GM12878 (cell line): ENCODE data around the gene C4orf33. TPM values are rescaled to one million over a fixed set of nuclear protein-coding genes. Genes with fewer than 3 reads are reported as not detected.

Source experiments
- ATAC-seq: fragments of 200-7000 bp; cut with Tn5 transposase; 3 replicates; pipeline ENCODE4 v1.9.1; 2020; ENCODE audit warnings: mild to moderate bottlenecking, moderate library complexity
- BruUV-seq: library from RNA; stranded (reverse); fragments of 400-500 nt; replicated peaks from 2 replicates; lab custom pipeline; 2021; lab: Mats Ljungman, UMichigan
- CTCF ChIA-PET: fragments of 300-600 bp; sonication (Branson Sonifier 250); formaldehyde crosslinking; extraction: SDS; loops from one replicate; lab custom pipeline; 2021; ENCODE audit warnings: inconsistent platforms; lab: Yijun Ruan, JAX
- POLR2A ChIA-PET: fragments of 350-600 bp; formaldehyde crosslinking; extraction: SDS; loops from one replicate; lab custom pipeline; 2021; ENCODE audit warnings: inconsistent platforms; lab: Charles Lee
- RAD21 ChIA-PET: fragments of 300-600 bp; sonication (Branson Sonifier 250); formaldehyde crosslinking; loops from one replicate; lab custom pipeline; 2023; ENCODE audit warnings: antibody characterized with exemption; ENCODE audit not compliant: unreplicated experiment; lab: Charles Lee
- SMC1A ChIA-PET: fragments of 300-600 bp; sonication (Branson Sonifier 250); formaldehyde crosslinking; loops from one replicate; lab custom pipeline; 2023; ENCODE audit not compliant: unreplicated experiment, uncharacterized antibody; lab: Charles Lee
- DNase-seq: peaks from one replicate; pipeline ENCODE4 v3.0.0-alpha.2; 2011; ENCODE audit warnings: low read depth, low spot score
- FAIRE-seq: peaks from 3 replicates; lab custom pipeline; 2011; peaks lifted over from hg19 to GRCh38; lab: Jason Lieb, UNC
- H2AFZ ChIP-seq: 2 replicates; pipeline ENCODE4 v1.6.0; 2011; ENCODE audit warnings: low read depth, low read length, control low read depth; ENCODE audit not compliant: control insufficient read depth
- H3K27ac ChIP-seq: 2 replicates; pipeline ENCODE4 v1.5.1; 2011; ENCODE audit warnings: control low read depth; ENCODE audit not compliant: control insufficient read depth, insufficient read depth
- H3K27me3 ChIP-seq, 2 experiments: replicated peaks in 1 of 2; 2 replicates each; pipeline versions ENCODE4 v1.6.0 to v1.6.1; 2011; ENCODE audit warnings: low read length in 1 of 2; ENCODE audit not compliant: control insufficient read depth in 2 of 2, insufficient read depth in 2 of 2
- H3K36me3 ChIP-seq, 2 experiments: 2 replicates each; pipeline ENCODE4 v1.5.1; 2011; ENCODE audit warnings: low read length in 1 of 2; ENCODE audit not compliant: control insufficient read depth in 2 of 2, insufficient read depth in 2 of 2
- H3K4me1 ChIP-seq: 2 replicates; pipeline ENCODE4 v1.6.1; 2011; ENCODE audit warnings: mild to moderate bottlenecking, low read length, moderate library complexity, mixed read lengths; ENCODE audit not compliant: control insufficient read depth, insufficient read depth
- H3K4me2 ChIP-seq: 2 replicates; pipeline ENCODE4 v1.6.0; 2011; ENCODE audit warnings: control low read depth; ENCODE audit not compliant: control insufficient read depth, insufficient read depth
- H3K4me3 ChIP-seq: fragments of 200-600 bp; sonication (generic); 2 replicates; pipeline ENCODE4 v1.5.1; 2016
- H3K79me2 ChIP-seq: 2 replicates; pipeline ENCODE4 v1.6.0; 2011; ENCODE audit warnings: low read length; ENCODE audit not compliant: control insufficient read depth, insufficient read depth
- H3K9ac ChIP-seq: 2 replicates; pipeline ENCODE4 v1.8.0; 2011; ENCODE audit warnings: low read length, control low read depth, mixed read lengths; ENCODE audit not compliant: control insufficient read depth, insufficient read depth
- H3K9me3 ChIP-seq: replicated peaks from 3 replicates; pipeline ENCODE4 v1.5.1; 2011; ENCODE audit warnings: mild to moderate bottlenecking, low read length; ENCODE audit not compliant: control insufficient read depth, insufficient read depth
- H4K20me1 ChIP-seq: 2 replicates; pipeline ENCODE4 v1.6.0; 2011; ENCODE audit not compliant: control insufficient read depth, insufficient read depth
- BCL11A ChIP-seq: IDR thresholded peaks from 2 replicates; pipeline ENCODE4 v1.6.1; 2011; ENCODE audit warnings: low read depth, low read length
- BRCA1 ChIP-seq: IDR thresholded peaks from 2 replicates; pipeline ENCODE4 v1.6.1; 2011; ENCODE audit warnings: low read depth, low read length, improper control_type of control experiment
- CBX5 ChIP-seq: sonication (generic); IDR thresholded peaks from 2 replicates; pipeline ENCODE4 v1.6.1; 2016; ENCODE audit warnings: low read depth, moderate library complexity, mild to moderate bottlenecking, inconsistent platforms
- CHD2 ChIP-seq: IDR thresholded peaks from 2 replicates; pipeline ENCODE4 v1.6.1; 2011; ENCODE audit warnings: low read depth, low read length, improper control_type of control experiment, borderline replicate concordance
- EED ChIP-seq: sonication (generic); IDR thresholded peaks from 2 replicates; pipeline ENCODE4 v1.6.1; 2016; ENCODE audit warnings: antibody characterized with exemption, low read depth
- EP300 ChIP-seq, 2 experiments: fragments of 150-350 bp in 1 of 2; IDR thresholded peaks; 2 replicates each; pipeline ENCODE4 v1.6.1; 2011 to 2012; ENCODE audit warnings: low read depth in 2 of 2, low read length in 2 of 2, borderline replicate concordance in 1 of 2, improper control_type of control experiment in 1 of 2, inconsistent platforms in 1 of 2; ENCODE audit not compliant: control insufficient read depth in 1 of 2
- EZH2 ChIP-seq: IDR thresholded peaks from 2 replicates; pipeline ENCODE4 v1.6.1; 2012; ENCODE audit warnings: low read depth, mild to moderate bottlenecking, control low read depth, inconsistent platforms, low read length, borderline replicate concordance; ENCODE audit not compliant: control insufficient read depth
- HDAC6 ChIP-seq: fragments of 200-600 bp; sonication (generic); IDR thresholded peaks from one replicate; pipeline ENCODE4 v1.8.0; 2017; ENCODE audit warnings: antibody characterized with exemption; ENCODE audit not compliant: unreplicated experiment
- JUND ChIP-seq: IDR thresholded peaks from 2 replicates; pipeline ENCODE4 v1.6.1; 2012; ENCODE audit warnings: low read depth, mild to moderate bottlenecking, low read length, improper control_type of control experiment, moderate library complexity
- MTA3 ChIP-seq: IDR thresholded peaks from 2 replicates; pipeline ENCODE4 v1.6.1; 2012; ENCODE audit warnings: low read length, inconsistent platforms, borderline replicate concordance
- PAX8 ChIP-seq: fragments of 450-650 bp; IDR thresholded peaks from 2 replicates; pipeline ENCODE4 v1.6.1; 2017; ENCODE audit warnings: mild to moderate bottlenecking, moderate library complexity
- RAD51 ChIP-seq: fragments of 450-650 bp; IDR thresholded peaks from 2 replicates; pipeline ENCODE4 v1.6.1; 2016; ENCODE audit warnings: moderate library complexity, mild to moderate bottlenecking, inconsistent platforms
- RCOR1 ChIP-seq: conservative IDR thresholded peaks from 2 replicates; pipeline ENCODE4 v1.6.1; 2012; ENCODE audit warnings: low read depth, low read length, improper control_type of control experiment
- RFX5 ChIP-seq: IDR thresholded peaks from 2 replicates; pipeline ENCODE4 v1.6.1; 2011; ENCODE audit warnings: low read depth, low read length, improper control_type of control experiment
- SUPT20H ChIP-seq: IDR thresholded peaks from 2 replicates; pipeline ENCODE4 v1.6.1; 2011; ENCODE audit warnings: low read depth, mild to moderate bottlenecking, low read length, moderate library complexity, borderline replicate concordance; ENCODE audit not compliant: control insufficient read depth
- ZSCAN29 ChIP-seq: fragments of 450-650 bp; IDR thresholded peaks from 2 replicates; pipeline ENCODE4 v1.6.1; 2017; ENCODE audit warnings: mild to moderate bottlenecking, moderate library complexity
- WGBS: methylation state at CpG from one replicate; pipeline ENCODE4 v1.1.6; 2016; ENCODE audit warnings: low lambda C conversion rate; ENCODE audit not compliant: insufficient replicate concordance, insufficient coverage; ENCODE audit errors: missing lambda C conversion rate; 5-methylcytosine and 5-hydroxymethylcytosine counted together
- in situ Hi-C: fragments of 300-500 bp; cut with MboI; formaldehyde crosslinking; loops from 9 replicates; pipeline ENCODE4 v1.14.3; 2018; ENCODE audit warnings: mixed read lengths
- intact Hi-C: fragments of 100-400 bp; cut with micrococcal nuclease; formaldehyde crosslinking; loops from one replicate; pipeline ENCODE4 v1.14.2; 2022; ENCODE audit not compliant: unreplicated experiment
- polyA plus RNA-seq, 11 experiments: library from polyadenylated mRNA; depleted of rRNA in 4 of 11; unstranded in 6 of 11; stranded (reverse) in 5 of 11; fragments of >200 nt; fragmentation: Nextera tagmentation in 4 of 11; fragmentation: Illumina TruSeq in 1 of 11; extraction: Ambion mirVana in 4 of 11; extraction: Trizol in 1 of 11; gene quantifications; 1 replicate in 1 of 11; 2 replicates in 10 of 11; pipeline versions ENCODE4 v1.2.1 to v1.2.3, GENCODE V29; 2011 to 2016; ENCODE audit warnings: inconsistent platforms in 2 of 11, missing spikeins in 2 of 11, low read depth in 1 of 11
- total RNA-seq, 4 experiments: library from RNA; depleted of rRNA in 3 of 4; stranded (reverse); fragments of >200 nt in 3 of 4; fragmentation: Illumina TruSeq in 1 of 4; extraction: Trizol in 1 of 4; gene quantifications; 2 replicates each; pipeline versions ENCODE4 v1.2.1 to v1.2.3, GENCODE V29; 2013 to 2021
- TF ChIP-seq, protein P1 (sequence below): IDR thresholded peaks from 2 replicates; pipeline ENCODE4 v1.6.1; 2011; ENCODE audit warnings: low read depth, low read length, improper control_type of control experiment, borderline replicate concordance
- TF ChIP-seq, protein P2 (sequence below): IDR thresholded peaks from 2 replicates; pipeline ENCODE4 v1.6.1; 2011; ENCODE audit warnings: mild to moderate bottlenecking, low read depth, low read length, moderate library complexity; ENCODE audit not compliant: insufficient replicate concordance

The C4orf33 gene
- total and polyA plus RNA-seq, 10 of the 15 experiments (the other 5 are each of a cell fraction or from before 2014, with no cell fraction given): 10.2 to 29.8 (median 20.3) TPM

- Histone ChIP-seq H3K4me3 (no peak overlapping the region), H3K9ac (no peak overlapping the region), H3K27ac (no peak overlapping the region), H3K27me3 (no peaks in the 10 kb centered on the region), H3K4me1 (no peaks in the 10 kb centered on the region), H4K20me1 (no peaks in the 10 kb centered on the region), H3K36me3 (no peaks in the 10 kb centered on the region), H2AFZ (no peak overlapping the region), H3K4me2 (no peak overlapping the region), H3K9me3 (no peaks in the 10 kb centered on the region), H3K79me2 (no peaks in the 10 kb centered on the region)
- RAD21 ChIA-PET: no interaction called here
- TF ChIP-seq RAD51: no peak
- TF ChIP-seq JUND: no peak
- no peak for TF ChIP-seq MTA3
- no peak for TF ChIP-seq BCL11A
- no peak for TF ChIP-seq EZH2
- TF ChIP-seq RCOR1: no peak
- TF ChIP-seq PAX8: no peak
- no peak for TF ChIP-seq ZSCAN29
- TF ChIP-seq, protein P1, sequence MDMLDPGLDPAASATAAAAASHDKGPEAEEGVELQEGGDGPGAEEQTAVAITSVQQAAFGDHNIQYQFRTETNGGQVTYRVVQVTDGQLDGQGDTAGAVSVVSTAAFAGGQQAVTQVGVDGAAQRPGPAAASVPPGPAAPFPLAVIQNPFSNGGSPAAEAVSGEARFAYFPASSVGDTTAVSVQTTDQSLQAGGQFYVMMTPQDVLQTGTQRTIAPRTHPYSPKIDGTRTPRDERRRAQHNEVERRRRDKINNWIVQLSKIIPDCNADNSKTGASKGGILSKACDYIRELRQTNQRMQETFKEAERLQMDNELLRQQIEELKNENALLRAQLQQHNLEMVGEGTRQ: no peak
- no peak for TF ChIP-seq CHD2
- TF ChIP-seq CBX5: no peak
- TF ChIP-seq EP300 (IDR thresholded peaks at IDR 0.05; ENCODE audit: borderline replicate concordance in 1 of 2, control insufficient read depth in 1 of 2, low read depth in 2 of 2, low read length in 2 of 2): no peak
- TF ChIP-seq HDAC6: no peak
- TF ChIP-seq EED: no peak
- no peak for TF ChIP-seq SUPT20H
- TF ChIP-seq, protein P2, sequence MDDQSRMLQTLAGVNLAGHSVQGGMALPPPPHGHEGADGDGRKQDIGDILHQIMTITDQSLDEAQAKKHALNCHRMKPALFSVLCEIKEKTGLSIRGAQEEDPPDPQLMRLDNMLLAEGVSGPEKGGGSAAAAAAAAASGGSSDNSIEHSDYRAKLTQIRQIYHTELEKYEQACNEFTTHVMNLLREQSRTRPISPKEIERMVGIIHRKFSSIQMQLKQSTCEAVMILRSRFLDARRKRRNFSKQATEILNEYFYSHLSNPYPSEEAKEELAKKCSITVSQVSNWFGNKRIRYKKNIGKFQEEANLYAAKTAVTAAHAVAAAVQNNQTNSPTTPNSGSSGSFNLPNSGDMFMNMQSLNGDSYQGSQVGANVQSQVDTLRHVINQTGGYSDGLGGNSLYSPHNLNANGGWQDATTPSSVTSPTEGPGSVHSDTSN: no peak
- TF ChIP-seq RFX5: no peak
- no peak for TF ChIP-seq BRCA1
- ATAC-seq (no peak), DNase-seq (no peak), FAIRE-seq (no peak)
- intact Hi-C loops (no loop called here), in situ Hi-C loops (no loop called here)
- SMC1A ChIA-PET: no interaction called here
- CTCF ChIA-PET: interaction anchor here (0.8 kb wide), 1 partner anchor 9 kb away, joined by 3 read pairs; no protein-coding TSS in a partner anchor
- WGBS: 0% methylated on average over 2 of the region's 2 CpGs
- no TSS peak for BruUV-seq
- POLR2A ChIA-PET: no interaction called here
Measured at GRCh38 chr4:129152350-129152749, 56.4 kb downstream of the C4orf33 start.
